NT2/D1 (cell line): ENCODE measurements around the gene MYO5B.
"Not testable (repeated sequence)": the region's sequence is repeated elsewhere in the genome, so short reads cannot be mapped to it uniquely, and the experiment has no call there.

ENCODE experiments used
- YY1 ChIP-seq: IDR thresholded peaks from 2 replicates; pipeline ENCODE4 v1.6.1; 2011; ENCODE audit not compliant: insufficient read length, insufficient read depth
- ZNF274 ChIP-seq: IDR thresholded peaks from 2 replicates; pipeline ENCODE4 v1.6.1; 2011; ENCODE audit warnings: mild to moderate bottlenecking, low read depth, low read length

DNA sequence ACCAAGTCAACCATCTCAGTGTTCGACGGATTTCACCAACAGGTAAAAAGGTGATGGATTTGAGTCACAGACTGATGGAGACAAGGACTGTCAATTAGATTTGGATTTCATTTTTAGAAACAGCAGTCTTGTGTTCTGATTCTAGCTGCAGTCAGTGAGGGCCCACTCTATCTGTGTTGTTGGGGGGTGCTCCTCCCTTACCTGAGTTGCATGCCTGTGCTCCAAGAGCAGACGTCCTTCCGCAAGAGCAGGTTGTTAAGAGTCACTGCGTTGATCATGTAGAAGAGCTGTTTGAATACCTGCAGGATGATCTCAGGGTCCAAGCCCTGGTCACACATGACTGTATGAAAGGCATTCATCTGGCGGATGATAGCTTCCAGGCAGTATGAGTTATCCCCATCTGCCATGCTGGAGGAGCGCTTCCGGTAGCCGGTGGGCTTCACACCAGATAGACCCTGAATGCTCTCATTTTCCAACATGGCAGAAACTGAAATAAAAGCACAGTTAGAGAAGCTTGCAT is 357.6 kb downstream of the MYO5B start:
- TF ChIP-seq YY1, ZNF274: not testable (repeated sequence)
